H1 (cell line): ENCODE results near the gene LRRC3C. TPM values are rescaled to one million over a fixed set of nuclear protein-coding genes. Genes with fewer than 3 reads are reported as not detected.

Source experiments
- CTCF ChIA-PET: fragments of 300-600 bp; sonication (Branson Sonifier 250); formaldehyde crosslinking; loops from one replicate; lab custom pipeline; 2021; ENCODE audit not compliant: partially characterized antibody; lab: Charles Lee
- POLR2A ChIA-PET: fragments of 300-600 bp; sonication (Branson Sonifier 250); formaldehyde crosslinking; loops from one replicate; lab custom pipeline; 2021; ENCODE audit warnings: inconsistent platforms; ENCODE audit not compliant: partially characterized antibody; lab: Charles Lee
- DNase-seq, 2 experiments: peaks; one replicate each; pipeline versions ENCODE4 v3.0.0 to v3.0.0-alpha.2; 2010 to 2022; ENCODE audit warnings: low spot score in 2 of 2, low read depth in 1 of 2, mixed read lengths in 1 of 2
- FAIRE-seq: peaks from 2 replicates; lab custom pipeline; 2011; peaks lifted over from hg19 to GRCh38; lab: Jason Lieb, UNC
- H2AFZ ChIP-seq: 2 replicates; pipeline ENCODE4 v1.8.1; 2012; ENCODE audit warnings: low read length, inconsistent platforms
- H2AK5ac ChIP-seq: 2 replicates; pipeline ENCODE4 v1.6.1; 2013; ENCODE audit warnings: low read depth, low read length
- H2BK120ac ChIP-seq: replicated peaks from 2 replicates; pipeline ENCODE3; 2013; ENCODE audit warnings: low read depth, low read length, inconsistent platforms
- H2BK12ac ChIP-seq: 2 replicates; pipeline ENCODE4 v1.6.1; 2013; ENCODE audit warnings: low read depth, low read length
- H2BK15ac ChIP-seq: 2 replicates; pipeline ENCODE4 v1.6.1; 2013; ENCODE audit warnings: low read length
- H2BK20ac ChIP-seq: 2 replicates; pipeline ENCODE4 v1.6.1; 2013; ENCODE audit warnings: low read length
- H2BK5ac ChIP-seq: 2 replicates; pipeline ENCODE4 v1.6.1; 2013; ENCODE audit warnings: low read depth, low read length
- H3K14ac ChIP-seq: 2 replicates; pipeline ENCODE4 v1.6.1; 2013; ENCODE audit warnings: inconsistent platforms; ENCODE audit not compliant: insufficient read length
- H3K18ac ChIP-seq: 2 replicates; pipeline ENCODE4 v1.6.1; 2013; ENCODE audit warnings: low read length; ENCODE audit errors: extremely low read depth
- H3K23ac ChIP-seq: 2 replicates; pipeline ENCODE4 v1.6.1; 2013; ENCODE audit warnings: inconsistent platforms; ENCODE audit not compliant: insufficient read length
- H3K23me2 ChIP-seq: 2 replicates; pipeline ENCODE4 v1.6.1; 2013; ENCODE audit warnings: low read depth, low read length
- H3K27ac ChIP-seq: 2 replicates; pipeline ENCODE4 v1.6.1; 2011; ENCODE audit warnings: low read depth, low read length, inconsistent platforms
- H3K27me3 ChIP-seq, 4 experiments: replicated peaks in 1 of 4; 1 replicate in 1 of 4; 2 replicates in 3 of 4; pipeline versions ENCODE4 v1.6.1 to v1.8.1; 2011 to 2013; ENCODE audit warnings: low read length in 3 of 4, mild to moderate bottlenecking in 3 of 4, inconsistent platforms in 2 of 4, mixed read lengths in 2 of 4, moderate library complexity in 1 of 4; ENCODE audit not compliant: control insufficient read depth in 3 of 4, insufficient read depth in 3 of 4; ENCODE audit errors: extremely low read depth in 1 of 4
- H3K36me3 ChIP-seq, 4 experiments: 2 replicates each; pipeline versions ENCODE4 v1.6.1 to v1.8.1; 2011 to 2013; ENCODE audit warnings: mild to moderate bottlenecking in 4 of 4, low read length in 3 of 4, moderate library complexity in 2 of 4, control low read depth in 1 of 4, inconsistent platforms in 1 of 4; ENCODE audit not compliant: insufficient read depth in 4 of 4, control insufficient read depth in 2 of 4
- H3K4ac ChIP-seq: replicated peaks from 2 replicates; pipeline ENCODE3; 2013; ENCODE audit warnings: low read length, low read depth, mixed read lengths, inconsistent platforms; ENCODE audit not compliant: insufficient read length
- H3K4me1 ChIP-seq, 4 experiments: replicated peaks in 1 of 4; 1 replicate in 1 of 4; 2 replicates in 3 of 4; pipeline versions ENCODE4 v1.6.1 to v1.8.1; 2011 to 2013; ENCODE audit warnings: low read length in 3 of 4, inconsistent platforms in 2 of 4, mixed read lengths in 1 of 4; ENCODE audit not compliant: insufficient read depth in 4 of 4, control insufficient read depth in 3 of 4
- H3K4me2 ChIP-seq, 2 experiments: 2 replicates each; pipeline versions ENCODE4 v1.6.1 to v1.8.1; 2011 to 2013; ENCODE audit warnings: low read depth in 2 of 2, low read length in 2 of 2, control low read depth in 1 of 2, inconsistent platforms in 1 of 2, mild to moderate bottlenecking in 1 of 2; ENCODE audit not compliant: insufficient read depth in 1 of 2
- H3K4me3 ChIP-seq, 4 experiments: fragments of 200-600, 300-600 bp in 1 of 4; sonication (generic), shearing (Covaris generic), sonication (Bioruptor Twin) in 1 of 4; 2 replicates each; pipeline versions ENCODE4 v1.5.1 to v1.8.1; 2011 to 2016; ENCODE audit warnings: low read length in 4 of 4, low read depth in 3 of 4, control low read depth in 2 of 4, inconsistent platforms in 2 of 4, mild to moderate bottlenecking in 2 of 4, mixed read lengths in 1 of 4, moderate library complexity in 1 of 4; ENCODE audit not compliant: insufficient read depth in 2 of 4; ENCODE audit errors: extremely low read depth in 1 of 4
- H3K56ac ChIP-seq: replicated peaks from 2 replicates; pipeline ENCODE3; 2013; ENCODE audit warnings: low read depth, mild to moderate bottlenecking, mixed read lengths, low read length, inconsistent platforms; ENCODE audit not compliant: insufficient read length
- H3K79me1 ChIP-seq: 2 replicates; pipeline ENCODE4 v1.6.1; 2013; ENCODE audit warnings: low read depth, low read length, control low read depth
- H3K79me2 ChIP-seq, 2 experiments: 2 replicates each; pipeline versions ENCODE4 v1.6.1 to v1.8.1; 2012 to 2013; ENCODE audit warnings: low read length in 2 of 2, mild to moderate bottlenecking in 2 of 2, inconsistent platforms in 1 of 2; ENCODE audit not compliant: insufficient read depth in 2 of 2, control insufficient read depth in 1 of 2
- H3K9ac ChIP-seq, 4 experiments: replicated peaks in 1 of 4; 1 replicate in 1 of 4; 2 replicates in 3 of 4; pipeline versions ENCODE4 v1.6.1 to v1.8.1; 2011 to 2013; ENCODE audit warnings: low read depth in 3 of 4, low read length in 3 of 4, control low read depth in 2 of 4, mild to moderate bottlenecking in 2 of 4, moderate library complexity in 2 of 4, inconsistent platforms in 1 of 4; ENCODE audit errors: extremely low read depth in 1 of 4
- H3K9me3 ChIP-seq, 2 experiments: 2 replicates each; pipeline versions ENCODE4 v1.6.1 to v1.8.1; 2012 to 2013; ENCODE audit warnings: mild to moderate bottlenecking in 2 of 2, moderate library complexity in 2 of 2, control low read depth in 1 of 2, inconsistent platforms in 1 of 2, low read depth in 1 of 2, low read length in 1 of 2, mixed read lengths in 1 of 2; ENCODE audit not compliant: insufficient read depth in 2 of 2
- H4K20me1 ChIP-seq, 2 experiments: replicated peaks in 1 of 2; 2 replicates each; pipeline versions ENCODE3 to v1.8.1; 2011 to 2013; ENCODE audit warnings: inconsistent platforms in 2 of 2, low read length in 2 of 2, mild to moderate bottlenecking in 1 of 2; ENCODE audit not compliant: insufficient read depth in 2 of 2, control insufficient read depth in 1 of 2
- H4K5ac ChIP-seq: 2 replicates; pipeline ENCODE4 v1.6.1; 2013; ENCODE audit warnings: low read length, low read depth, mixed read lengths, inconsistent platforms; ENCODE audit not compliant: insufficient read length
- H4K8ac ChIP-seq: 2 replicates; pipeline ENCODE4 v1.8.0; 2013; ENCODE audit warnings: mild to moderate bottlenecking, moderate library complexity, low read length, inconsistent platforms; ENCODE audit not compliant: insufficient read depth; ENCODE audit errors: extremely low read depth
- H4K91ac ChIP-seq: replicated peaks from 2 replicates; pipeline ENCODE3; 2013; ENCODE audit warnings: low read length, mixed read lengths, inconsistent platforms; ENCODE audit not compliant: insufficient read length
- ASH2L ChIP-seq: fragments of 200-600, 300-600 bp; sonication (generic); IDR thresholded peaks from one replicate; pipeline ENCODE4 v1.7.1; 2017; ENCODE audit warnings: low read length
- BCL11A ChIP-seq, 2 experiments: IDR thresholded peaks; one replicate each; pipeline ENCODE4 v1.6.1; 2011; ENCODE audit warnings: low read depth in 2 of 2, low read length in 2 of 2, mild to moderate bottlenecking in 2 of 2
- CHD1 ChIP-seq: IDR thresholded peaks from 2 replicates; pipeline ENCODE4 v1.6.1; 2012; ENCODE audit warnings: low read depth, low read length, improper control_type of control experiment
- CREB1 ChIP-seq: IDR thresholded peaks from 2 replicates; pipeline ENCODE4 v1.6.1; 2012; ENCODE audit warnings: inconsistent platforms
- EZH2 ChIP-seq: fragments of 200-600 bp; sonication (generic); IDR thresholded peaks from 2 replicates; pipeline ENCODE4 v1.7.1; 2012; ENCODE audit warnings: low read depth, mild to moderate bottlenecking, moderate library complexity, low read length, inconsistent platforms; ENCODE audit not compliant: severe bottlenecking
- KDM5A ChIP-seq: fragments of 200-600 bp; IDR thresholded peaks from 2 replicates; pipeline ENCODE4 v1.7.1; 2012; ENCODE audit warnings: mild to moderate bottlenecking, low read length, inconsistent platforms, mixed read lengths
- PHF8 ChIP-seq: fragments of 200-600 bp; sonication (generic); conservative IDR thresholded peaks from 2 replicates; pipeline ENCODE4 v1.7.1; 2012; ENCODE audit warnings: low read depth, mild to moderate bottlenecking, inconsistent platforms, low read length, moderate library complexity
- POU5F1 ChIP-seq: IDR thresholded peaks from 2 replicates; pipeline ENCODE4 v1.6.1; 2011; ENCODE audit warnings: low read depth, mild to moderate bottlenecking, low read length, moderate library complexity
- RAD21 ChIP-seq, 2 experiments: IDR thresholded peaks in 1 of 2; conservative IDR thresholded peaks in 1 of 2; 2 replicates each; pipeline ENCODE4 v1.6.1; 2011; ENCODE audit warnings: low read depth in 2 of 2, low read length in 2 of 2, improper control_type of control experiment in 1 of 2, inconsistent platforms in 1 of 2, mild to moderate bottlenecking in 1 of 2, moderate library complexity in 1 of 2
- SUZ12 ChIP-seq: fragments of 200-600 bp; sonication (generic); IDR thresholded peaks from 2 replicates; pipeline ENCODE4 v1.6.1; 2012; ENCODE audit warnings: mild to moderate bottlenecking, inconsistent platforms, low read length, moderate library complexity, mixed read lengths
- TCF12 ChIP-seq: IDR thresholded peaks from 2 replicates; pipeline ENCODE4 v1.6.1; 2011; ENCODE audit warnings: low read depth, mild to moderate bottlenecking, low read length
- WGBS, 2 experiments: shearing (Covaris generic) in 1 of 2; methylation state at CpG; one replicate each; pipeline versions ENCODE4 v1.1.6 to v1.1.7; 2013 to 2015; ENCODE audit warnings: low lambda C conversion rate in 2 of 2, mixed read lengths in 2 of 2, inconsistent platforms in 1 of 2, low coverage in 1 of 2, missing lambda C conversion rate in 1 of 2; ENCODE audit not compliant: insufficient replicate concordance in 2 of 2, insufficient coverage in 1 of 2, insufficient read length in 1 of 2; ENCODE audit errors: extremely low coverage in 1 of 2, missing lambda C conversion rate in 1 of 2; 5-methylcytosine and 5-hydroxymethylcytosine counted together
- polyA plus RNA-seq, 7 experiments: library from polyadenylated mRNA; depleted of rRNA in 3 of 7; stranded (reverse) in 5 of 7; unstranded in 2 of 7; fragments of >200 nt in 5 of 7; fragments of 200-250 nt in 2 of 7; gene quantifications; 1 replicate in 5 of 7; 2 replicates in 1 of 7; 4 replicates in 1 of 7; pipeline versions ENCODE4 v1.2.1 to v1.2.3, GENCODE V29; 2011 to 2013; ENCODE audit warnings: missing spikeins in 2 of 7, mixed read lengths in 2 of 7
- total RNA-seq: library from RNA; stranded (reverse); fragmentation: NEBNext Ultra II Directional; extraction: Animal tissue kit (Norgen Biotek cat#: 25700); gene quantifications from 2 replicates; pipeline ENCODE4 v1.2.1, GENCODE V29; 2021
- TF ChIP-seq, protein P1 (sequence below): IDR thresholded peaks from 2 replicates; pipeline ENCODE4 v1.6.1; 2012; ENCODE audit warnings: inconsistent platforms
- TF ChIP-seq, protein P2 (sequence below): IDR thresholded peaks from 2 replicates; pipeline ENCODE4 v1.6.1; 2012; ENCODE audit warnings: inconsistent platforms

LRRC3C gene
- total and polyA plus RNA-seq, 2 of the 8 experiments (the other 6 are each of a cell fraction or from before 2014, with no cell fraction given), result not detected

DNA sequence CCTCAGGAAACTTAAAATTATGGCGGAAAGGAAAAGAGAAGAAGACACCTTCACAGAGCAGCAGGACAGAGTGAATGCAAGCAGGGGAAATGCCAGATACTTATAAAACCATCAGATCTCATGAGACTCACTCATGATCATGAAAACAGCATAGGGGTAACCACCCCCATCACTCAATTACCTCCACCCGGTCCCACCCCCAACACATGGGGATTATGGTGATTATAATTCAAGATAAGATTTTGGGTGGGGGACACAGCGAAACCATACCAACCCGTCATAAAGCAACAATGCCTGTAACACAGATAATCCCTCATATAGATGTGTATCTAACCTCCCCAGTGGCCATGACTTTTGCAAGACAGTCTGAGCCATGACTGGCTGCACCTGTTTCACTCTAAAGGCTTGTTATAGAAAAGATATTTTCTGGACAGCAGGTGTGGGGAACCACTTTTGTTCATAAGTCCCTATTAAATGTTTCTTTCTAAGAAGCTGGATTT lies 28.2 kb downstream of the LRRC3C start:
- 75% methylated on average over 4 of the region's 4 CpGs; no CpG with 5 or more reads in 1 of the 2 experiments for WGBS, 2 experiments
- Histone ChIP-seq H3K36me3 (no peaks in the 10 kb centered on the region), H2AK5ac (no peak overlapping the region), H3K56ac (no peak overlapping the region), H4K20me1 (no peaks in the 10 kb centered on the region), H2BK120ac (no peak overlapping the region), H3K14ac (no peak overlapping the region), H4K5ac (no peak overlapping the region), H3K9me3 (no peaks in the 10 kb centered on the region), H2BK15ac (no peak overlapping the region), H3K18ac (no peak overlapping the region), H2BK12ac (no peak overlapping the region), H3K4me1 (peaks cover 0 to 15% (median 8%) of the 10 kb centered on the region in 4 experiments; a peak in 6 of 7 replicates), H4K8ac (no peak overlapping the region), H3K23me2 (peaks cover 4% of the 10 kb centered on the region; the same call in 1 of the 2 replicates), H2BK5ac (no peak overlapping the region), H3K23ac (no peak overlapping the region)
- FAIRE-seq (no peak), DNase-seq (no peak)
- POLR2A ChIA-PET, result no interaction called here
- TF ChIP-seq PHF8 (no peak), BCL11A (IDR thresholded peaks at IDR 0.05; ENCODE audit: low read depth in 2 of 2, low read length in 2 of 2) (no peak), CREB1 (no peak), ASH2L (no peak), SUZ12 (no peak), CHD1 (no peak), RAD21 (IDR thresholded peaks at IDR 0.05 in 1 of 2, conservative IDR thresholded peaks at IDR 0.05 in 1 of 2; ENCODE audit: low read depth in 2 of 2, low read length in 2 of 2) (no peak), POU5F1 (no peak), TCF12 (no peak), KDM5A (no peak), EZH2 (no peak)
- TF ChIP-seq, protein P1, sequence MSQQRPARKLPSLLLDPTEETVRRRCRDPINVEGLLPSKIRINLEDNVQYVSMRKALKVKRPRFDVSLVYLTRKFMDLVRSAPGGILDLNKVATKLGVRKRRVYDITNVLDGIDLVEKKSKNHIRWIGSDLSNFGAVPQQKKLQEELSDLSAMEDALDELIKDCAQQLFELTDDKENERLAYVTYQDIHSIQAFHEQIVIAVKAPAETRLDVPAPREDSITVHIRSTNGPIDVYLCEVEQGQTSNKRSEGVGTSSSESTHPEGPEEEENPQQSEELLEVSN, result no peak
- TF ChIP-seq, protein P2, sequence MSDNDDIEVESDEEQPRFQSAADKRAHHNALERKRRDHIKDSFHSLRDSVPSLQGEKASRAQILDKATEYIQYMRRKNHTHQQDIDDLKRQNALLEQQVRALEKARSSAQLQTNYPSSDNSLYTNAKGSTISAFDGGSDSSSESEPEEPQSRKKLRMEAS, result no peak
- TF ChIP-seq, all 59 proteins: peak for 0
- Histone ChIP-seq H3K27ac (no peak overlapping the region), H3K4me3 (no peak overlapping the region), H3K4ac (no peak overlapping the region), H3K27me3 (peaks cover 0 to 5% (median 2%) of the 10 kb centered on the region in 4 experiments; a peak in 3 of 7 replicates), H2AFZ (no peak overlapping the region), H3K79me1 (0 out of 2 replicates have a peak, but pooled peaks cover 2% of the 10 kb centered on the region), H3K79me2 (no peaks in the 10 kb centered on the region), H4K91ac (no peak overlapping the region), H3K4me2 (no peak overlapping the region), H3K9ac (no peak overlapping the region), H2BK20ac (no peak overlapping the region)
- CTCF ChIA-PET, result interaction anchor here (2.0 to 9.2 kb wide), 3 partner anchors 15 to 24 kb away, joined by 5 to 96 read pairs (median 31); partner anchors contain the start of gene PSMD3
